T-helper 17 cell (primary cell): ENCODE measurements around the gene PNMA6E. TPM values are rescaled to one million over a fixed set of nuclear protein-coding genes. Genes with fewer than 3 reads are reported as not detected.
"Not testable (repeated sequence)": the region's sequence is repeated elsewhere in the genome, so short reads cannot be mapped to it uniquely, and the experiment has no call there.

ENCODE experiments used
- ATAC-seq: fragments of 150-1000 bp; cut with Tn5 transposase; 2 replicates; pipeline ENCODE4 v1.10.0; 2021; ENCODE audit warnings: mild to moderate bottlenecking, moderate library complexity
- DNase-seq, 3 donors: peaks; one replicate each; pipeline versions ENCODE4 v3.0.0 to v3.0.0-alpha.2; 2020 to 2021
- H3K9me3 ChIP-seq: one replicate; pipeline ENCODE4 v1.7.0; 2013; ENCODE audit warnings: low read length, mild to moderate bottlenecking; ENCODE audit not compliant: control insufficient read depth, poor library complexity, severe bottlenecking
- H3K27ac Mint-ChIP-seq: one replicate; pipeline ENCODE4 v1.8.0; 2022; ENCODE audit warnings: mild to moderate bottlenecking, moderate library complexity, mixed read lengths
- H3K27me3 Mint-ChIP-seq: one replicate; pipeline ENCODE4 v1.8.0; 2022; ENCODE audit warnings: mixed read lengths
- H3K36me3 Mint-ChIP-seq: one replicate; pipeline ENCODE4 v1.8.0; 2022; ENCODE audit warnings: low read depth, mixed read lengths
- H3K4me1 Mint-ChIP-seq: one replicate; pipeline ENCODE4 v1.8.0; 2022; ENCODE audit warnings: mild to moderate bottlenecking, mixed read lengths
- H3K4me3 Mint-ChIP-seq: one replicate; pipeline ENCODE4 v1.8.0; 2022; ENCODE audit warnings: mild to moderate bottlenecking, moderate library complexity, mixed read lengths
- total RNA-seq, 4 donors: library from RNA in 2 of 4; stranded (reverse) in 2 of 4; gene quantifications; one replicate each; pipeline ENCODE4 v1.2.3 and lab custom pipeline; 2022 to 2026

Gene PNMA6E
- total RNA-seq, 2 donors from 2014 or later = not detected

- H3K27ac Mint-ChIP-seq = no peak overlapping the region
- no peak for DNase-seq
- H3K9me3 ChIP-seq = no peaks in the 10 kb centered on the region
- peak overlapping the region; percentile 46 for H3K4me3 Mint-ChIP-seq
- H3K36me3 Mint-ChIP-seq = no peaks in the 10 kb centered on the region
- H3K27me3 Mint-ChIP-seq = no peaks in the 10 kb centered on the region
- peaks cover 13% of the 10 kb centered on the region for H3K4me1 Mint-ChIP-seq
- peak; percentile 54 for ATAC-seq
Measured at GRCh38 chrX:153395613-153396319, 5.4 kb downstream of the PNMA6E start.

- Mint-ChIP-seq H3K4me1 (peaks cover 13% of the 10 kb centered on the region), H3K4me3 (peak overlapping the region; percentile 46), H3K27me3 (no peaks in the 10 kb centered on the region), H3K27ac (peak overlapping the region; percentile 90), H3K36me3 (no peaks in the 10 kb centered on the region)
- H3K9me3 ChIP-seq = no peaks in the 10 kb centered on the region
- ATAC-seq (no peak), DNase-seq (no peak)
Measured at GRCh38 chrX:153394612-153395011, 6.5 kb downstream of the PNMA6E start.

GRCh38 chrX:153392642-153393321 is 8.4 kb downstream of the PNMA6E start:
- Mint-ChIP-seq H3K27me3 (no peaks in the 10 kb centered on the region), H3K36me3 (no peaks in the 10 kb centered on the region), H3K27ac (no peak overlapping the region), H3K4me1 (peaks cover 13% of the 10 kb centered on the region), H3K4me3 (no peak overlapping the region)
- no peak for DNase-seq
- H3K9me3 ChIP-seq = no peaks in the 10 kb centered on the region
- ATAC-seq = no peak

GRCh38 chrX:153389460-153389768 is 11.7 kb downstream of the PNMA6E start:
- not testable (repeated sequence) for H3K27me3 Mint-ChIP-seq, H3K4me3 Mint-ChIP-seq

GRCh38 chrX:153388722-153389459 is 12.3 kb downstream of the PNMA6E start:
- H3K36me3 Mint-ChIP-seq = no peaks in the 10 kb centered on the region
- no peaks in the 10 kb centered on the region for H3K27me3 Mint-ChIP-seq
- no peak for ATAC-seq
- H3K4me3 Mint-ChIP-seq = no peak overlapping the region
- no peaks in the 10 kb centered on the region for H3K9me3 ChIP-seq
- no peak overlapping the region for H3K27ac Mint-ChIP-seq
- H3K4me1 Mint-ChIP-seq = peaks cover 5% of the 10 kb centered on the region
- DNase-seq = no peak

More at GRCh38 chrX:153389460-153389768, 11.7 kb downstream of the PNMA6E start:
- H3K4me1 Mint-ChIP-seq = peaks cover 10% of the 10 kb centered on the region
- H3K36me3 Mint-ChIP-seq, DNase-seq, H3K27ac Mint-ChIP-seq, ATAC-seq, H3K9me3 ChIP-seq: not testable (repeated sequence)

- no peaks in the 10 kb centered on the region for H3K36me3 Mint-ChIP-seq
- peaks cover 3% of the 10 kb centered on the region for H3K4me1 Mint-ChIP-seq
- H3K9me3 ChIP-seq = no peaks in the 10 kb centered on the region
- no peak for DNase-seq
- H3K27me3 Mint-ChIP-seq = no peaks in the 10 kb centered on the region
- no peak overlapping the region for H3K4me3 Mint-ChIP-seq
- no peak overlapping the region for H3K27ac Mint-ChIP-seq
- no peak for ATAC-seq
Measured at GRCh38 chrX:153387987-153388721, 13.0 kb downstream of the PNMA6E start.

- DNase-seq = no peak
- Mint-ChIP-seq H3K27me3 (no peaks in the 10 kb centered on the region), H3K4me1 (peaks cover 3% of the 10 kb centered on the region), H3K36me3 (no peaks in the 10 kb centered on the region), H3K4me3 (no peak overlapping the region), H3K27ac (no peak overlapping the region)
- no peaks in the 10 kb centered on the region for H3K9me3 ChIP-seq
- no peak for ATAC-seq
Measured at GRCh38 chrX:153387345-153387744, 13.8 kb downstream of the PNMA6E start.

GRCh38 chrX:153386097-153386496 is 15.1 kb downstream of the PNMA6E start:
- DNase-seq = no peak
- Mint-ChIP-seq H3K36me3 (no peaks in the 10 kb centered on the region), H3K4me3 (no peak overlapping the region), H3K27ac (no peak overlapping the region), H3K4me1 (peaks cover 3% of the 10 kb centered on the region), H3K27me3 (no peaks in the 10 kb centered on the region)
- no peak for ATAC-seq
- H3K9me3 ChIP-seq = no peaks in the 10 kb centered on the region

- not testable (repeated sequence) for H3K4me3 Mint-ChIP-seq, H3K27ac Mint-ChIP-seq, DNase-seq, H3K9me3 ChIP-seq, H3K36me3 Mint-ChIP-seq, H3K27me3 Mint-ChIP-seq, H3K4me1 Mint-ChIP-seq, ATAC-seq
Measured at GRCh38 chrX:153384973-153385372, 16.2 kb downstream of the PNMA6E start.

GRCh38 chrX:153384390-153384789 is 16.8 kb downstream of the PNMA6E start:
- H3K9me3 ChIP-seq = no peaks in the 10 kb centered on the region
- peaks cover 3% of the 10 kb centered on the region for H3K4me1 Mint-ChIP-seq
- no peak overlapping the region for H3K4me3 Mint-ChIP-seq
- H3K27ac Mint-ChIP-seq = no peak overlapping the region
- H3K27me3 Mint-ChIP-seq = no peaks in the 10 kb centered on the region
- H3K36me3 Mint-ChIP-seq = no peaks in the 10 kb centered on the region
- DNase-seq (no peak), ATAC-seq (no peak)

- H3K27me3 Mint-ChIP-seq = no peaks in the 10 kb centered on the region
- DNase-seq (no peak), ATAC-seq (no peak)
- peaks cover 3% of the 10 kb centered on the region for H3K4me1 Mint-ChIP-seq
- no peaks in the 10 kb centered on the region for H3K9me3 ChIP-seq
- no peak overlapping the region for H3K4me3 Mint-ChIP-seq
- H3K27ac Mint-ChIP-seq = no peak overlapping the region
- no peaks in the 10 kb centered on the region for H3K36me3 Mint-ChIP-seq
Measured at GRCh38 chrX:153382563-153383482, 18.3 kb downstream of the PNMA6E start.

- H3K9me3 ChIP-seq = no peaks in the 10 kb centered on the region
- ATAC-seq (peak; percentile 80), DNase-seq (no peak)
- H3K27ac Mint-ChIP-seq = no peak overlapping the region
- H3K4me3 Mint-ChIP-seq = no peak overlapping the region
- H3K4me1 Mint-ChIP-seq = peaks cover 3% of the 10 kb centered on the region
- H3K27me3 Mint-ChIP-seq = no peaks in the 10 kb centered on the region
- H3K36me3 Mint-ChIP-seq = no peaks in the 10 kb centered on the region
Measured at GRCh38 chrX:153381684-153382532, 19.2 kb downstream of the PNMA6E start.
